Loucy (cell line): Measurements from ENCODE around the gene CNKSR2.

Experiments used
- H2AFZ ChIP-seq: fragments of 200-600 bp; sonication (generic); 2 replicates; pipeline ENCODE4 v1.6.0; 2016; ENCODE audit warnings: antibody characterized with exemption, mild to moderate bottlenecking, low read length, moderate library complexity
- H3F3A ChIP-seq: fragments of 200-600 bp; 2 replicates; pipeline ENCODE4 v1.6.0; 2016; ENCODE audit warnings: antibody characterized with exemption, low read depth, mild to moderate bottlenecking
- H3K27me3 ChIP-seq: fragments of 200-600 bp; sonication (generic); 2 replicates; pipeline ENCODE4 v1.6.1; 2014; ENCODE audit warnings: low read length, mild to moderate bottlenecking; ENCODE audit not compliant: insufficient read depth, poor library complexity, severe bottlenecking
- H3K36me3 ChIP-seq: fragments of 200-600 bp; sonication (generic); 2 replicates; pipeline ENCODE4 v1.6.1; 2016; ENCODE audit warnings: low read length; ENCODE audit not compliant: insufficient read depth
- H3K4me1 ChIP-seq: fragments of 200-600 bp; sonication (generic); 2 replicates; pipeline ENCODE4 v1.5.1; 2014; ENCODE audit warnings: low read length, mild to moderate bottlenecking; ENCODE audit not compliant: insufficient read depth, poor library complexity, severe bottlenecking
- H3K4me2 ChIP-seq: fragments of 200-600 bp; sonication (generic); 2 replicates; pipeline ENCODE4 v1.6.0; 2014; ENCODE audit warnings: antibody characterized with exemption, low read length, low read depth, mild to moderate bottlenecking; ENCODE audit not compliant: poor library complexity, severe bottlenecking
- H3K4me3 ChIP-seq: fragments of 200-600 bp; sonication (generic); 2 replicates; pipeline ENCODE4 v1.5.1; 2014; ENCODE audit warnings: low read length, mild to moderate bottlenecking, mixed read lengths; ENCODE audit not compliant: poor library complexity, severe bottlenecking
- H3K79me2 ChIP-seq: fragments of 200-600 bp; sonication (generic); 2 replicates; pipeline ENCODE4 v1.6.1; 2014; ENCODE audit warnings: low read length; ENCODE audit not compliant: insufficient read depth
- H3K9ac ChIP-seq: fragments of 200-600 bp; sonication (generic); 2 replicates; pipeline ENCODE4 v1.6.0; 2014; ENCODE audit warnings: mild to moderate bottlenecking, low read depth, low read length, moderate library complexity; ENCODE audit not compliant: poor library complexity, severe bottlenecking
- H3K9me2 ChIP-seq: fragments of 200-600 bp; sonication (generic); replicated peaks from 2 replicates; pipeline ENCODE4 v1.6.1; 2016; ENCODE audit warnings: low read depth, low read length, mixed read lengths
- H3K9me3 ChIP-seq: fragments of 200-600 bp; sonication (generic); 2 replicates; pipeline ENCODE4 v1.6.1; 2014; ENCODE audit warnings: mild to moderate bottlenecking, antibody characterized with exemption, low read length, low read depth; ENCODE audit not compliant: insufficient read depth
- H4K20me1 ChIP-seq: fragments of 200-600 bp; sonication (generic); 2 replicates; pipeline ENCODE4 v1.6.0; 2014; ENCODE audit warnings: antibody characterized with exemption, low read length, mild to moderate bottlenecking; ENCODE audit not compliant: insufficient read depth, poor library complexity, severe bottlenecking
- EZH2phosphoT487 ChIP-seq: fragments of 200-600 bp; IDR thresholded peaks from 2 replicates; pipeline ENCODE4 v1.6.1; 2018; ENCODE audit warnings: antibody characterized with exemption, mild to moderate bottlenecking, moderate library complexity, borderline replicate concordance
- TF ChIP-seq, protein P1 (sequence below): fragments of 200-600 bp; sonication (generic); conservative IDR thresholded peaks from 2 replicates; pipeline ENCODE4 v1.5.1; 2014; ENCODE audit warnings: mild to moderate bottlenecking, antibody characterized with exemption, low read length

The CNKSR2 gene

DNA sequence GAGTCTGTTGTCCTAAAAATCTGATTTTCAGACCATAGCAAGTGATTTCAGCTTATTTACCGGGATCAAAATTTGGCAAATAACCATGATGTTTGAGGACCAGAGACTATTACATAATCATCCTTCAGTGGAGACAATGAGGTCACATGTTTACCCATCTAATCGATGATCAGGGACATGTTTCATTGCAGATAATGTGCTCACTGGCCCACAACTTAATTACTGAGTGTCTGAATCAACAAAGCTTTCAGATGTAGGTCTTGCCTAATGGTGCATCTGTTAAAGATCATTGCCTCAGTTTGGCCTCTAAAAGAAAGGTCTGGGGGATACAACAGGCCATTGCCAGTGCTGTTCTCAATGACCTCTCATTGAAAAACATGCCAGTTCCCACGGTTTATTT is 326.7 kb downstream of the CNKSR2 start:
- no peak overlapping the region for H3K9ac ChIP-seq
- H3K9me2 ChIP-seq: no peaks in the 10 kb centered on the region
- H3K36me3 ChIP-seq: no peaks in the 10 kb centered on the region
- no peak overlapping the region for H3K4me2 ChIP-seq
- H3K79me2 ChIP-seq: no peaks in the 10 kb centered on the region
- no peaks in the 10 kb centered on the region for H3K9me3 ChIP-seq
- no peaks in the 10 kb centered on the region for H3K4me1 ChIP-seq
- no peaks in the 10 kb centered on the region for H4K20me1 ChIP-seq
- no peak overlapping the region for H2AFZ ChIP-seq
- H3K27me3 ChIP-seq: no peaks in the 10 kb centered on the region
- no peaks in the 10 kb centered on the region for H3F3A ChIP-seq
- no peak for TF ChIP-seq EZH2phosphoT487
- TF ChIP-seq, protein P1, sequence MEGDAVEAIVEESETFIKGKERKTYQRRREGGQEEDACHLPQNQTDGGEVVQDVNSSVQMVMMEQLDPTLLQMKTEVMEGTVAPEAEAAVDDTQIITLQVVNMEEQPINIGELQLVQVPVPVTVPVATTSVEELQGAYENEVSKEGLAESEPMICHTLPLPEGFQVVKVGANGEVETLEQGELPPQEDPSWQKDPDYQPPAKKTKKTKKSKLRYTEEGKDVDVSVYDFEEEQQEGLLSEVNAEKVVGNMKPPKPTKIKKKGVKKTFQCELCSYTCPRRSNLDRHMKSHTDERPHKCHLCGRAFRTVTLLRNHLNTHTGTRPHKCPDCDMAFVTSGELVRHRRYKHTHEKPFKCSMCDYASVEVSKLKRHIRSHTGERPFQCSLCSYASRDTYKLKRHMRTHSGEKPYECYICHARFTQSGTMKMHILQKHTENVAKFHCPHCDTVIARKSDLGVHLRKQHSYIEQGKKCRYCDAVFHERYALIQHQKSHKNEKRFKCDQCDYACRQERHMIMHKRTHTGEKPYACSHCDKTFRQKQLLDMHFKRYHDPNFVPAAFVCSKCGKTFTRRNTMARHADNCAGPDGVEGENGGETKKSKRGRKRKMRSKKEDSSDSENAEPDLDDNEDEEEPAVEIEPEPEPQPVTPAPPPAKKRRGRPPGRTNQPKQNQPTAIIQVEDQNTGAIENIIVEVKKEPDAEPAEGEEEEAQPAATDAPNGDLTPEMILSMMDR: no peak
- no peak overlapping the region for H3K4me3 ChIP-seq

DNA sequence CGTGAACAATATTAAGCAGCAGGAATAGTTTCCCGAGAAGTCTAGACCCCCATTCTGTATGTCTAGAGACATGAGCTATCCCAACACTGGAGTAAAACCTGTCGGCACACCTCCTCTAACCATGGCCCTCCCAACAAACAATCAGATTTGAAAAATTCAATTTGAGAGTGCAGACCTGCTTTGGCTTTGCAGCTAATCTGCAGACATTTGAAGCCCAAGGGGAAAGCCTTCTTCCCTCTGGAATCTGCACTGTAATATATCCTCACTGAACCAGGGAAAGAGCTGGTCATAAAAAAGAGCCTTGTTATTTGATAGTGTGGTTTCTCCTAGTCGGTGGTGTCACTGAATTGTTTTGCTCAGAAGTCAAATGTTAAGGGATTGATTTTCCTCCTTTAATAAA is 328.5 kb downstream of the CNKSR2 start:
- H3K9me2 ChIP-seq: no peaks in the 10 kb centered on the region
- TF ChIP-seq, protein P1: no peak
- no peak for TF ChIP-seq EZH2phosphoT487

More for the DNA sequence above, 328.5 kb downstream of the CNKSR2 start:
- Histone ChIP-seq H3K27me3 (no peaks in the 10 kb centered on the region), H3K9me3 (no peaks in the 10 kb centered on the region), H3K79me2 (no peaks in the 10 kb centered on the region), H3K4me3 (no peak overlapping the region), H4K20me1 (no peaks in the 10 kb centered on the region), H2AFZ (no peak overlapping the region), H3K4me1 (no peaks in the 10 kb centered on the region), H3F3A (no peaks in the 10 kb centered on the region), H3K36me3 (no peaks in the 10 kb centered on the region), H3K9ac (no peak overlapping the region), H3K4me2 (no peak overlapping the region)
